GM19023 (cell line): ENCODE measurements around the gene TMEM164.
A peak's percentile ranks its signal among the peaks of the same experiment; 100 is the strongest.
"Not testable (repeated sequence)": the region's sequence is repeated elsewhere in the genome, so short reads cannot be mapped to it uniquely, and the experiment has no call there.

Experiments used
- ATAC-seq: cut with Tn5 transposase; IDR thresholded peaks from one replicate; pipeline ENCODE4 v1.9.1; 2021; ENCODE audit warnings: mild to moderate bottlenecking, moderate library complexity; ENCODE audit not compliant: unreplicated experiment

The TMEM164 gene

DNA sequence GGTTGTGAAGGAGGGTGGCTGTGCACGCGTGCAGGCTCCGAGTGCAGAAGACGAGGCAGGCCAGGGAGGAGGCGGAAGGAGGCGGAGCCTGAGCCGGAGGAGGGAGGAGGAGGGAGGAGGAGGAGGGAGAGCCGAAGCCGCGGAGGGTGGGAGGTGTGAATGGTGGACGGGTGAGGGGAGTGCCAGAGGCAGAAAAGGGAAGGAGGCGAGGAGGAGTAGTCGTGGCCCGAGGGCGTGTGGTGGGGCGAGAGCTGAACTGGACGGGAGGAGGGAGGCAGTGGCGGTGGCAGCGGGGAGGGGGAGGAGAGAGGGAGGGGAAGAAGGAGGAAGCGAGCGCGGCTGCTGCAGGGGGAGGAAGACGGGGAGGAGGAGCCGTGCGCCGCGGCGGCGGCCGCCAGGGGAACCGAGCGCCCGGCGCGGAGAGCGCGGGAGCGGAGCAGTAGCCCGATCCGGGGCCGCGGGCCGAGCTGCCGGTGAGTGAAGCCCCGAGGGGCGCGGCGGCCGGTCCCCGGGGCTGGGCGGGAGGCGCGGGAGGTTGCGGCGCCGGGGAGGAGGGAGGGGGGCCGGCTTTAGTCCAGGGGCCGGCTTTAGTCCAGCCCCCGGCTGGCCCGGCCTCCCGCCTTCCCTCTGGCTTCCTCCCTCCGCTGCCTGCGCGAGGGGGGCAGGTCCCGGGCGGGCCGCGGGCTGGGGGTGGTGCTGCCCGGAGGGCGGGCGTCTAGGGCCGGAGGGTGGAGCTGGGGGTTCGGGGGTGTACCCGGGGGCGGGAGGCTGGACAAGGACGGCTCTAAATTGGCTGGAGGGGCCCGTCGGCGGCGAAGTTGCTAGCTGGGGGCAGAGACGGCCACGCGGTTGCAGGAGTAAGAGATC lies at the start of gene TMEM164:
Gene TMEM164, plus strand, starts transcription at position 815 of the 867 bp plus-strand sequence. CDS start 661 bp downstream, outside the sequence.
- ATAC-seq: peak; percentile 82

GRCh38 chrX:109954333-109954732 lies 48.6 kb upstream of the TMEM164 start:
- no peak for ATAC-seq

GRCh38 chrX:109954955-109955354 lies 48.0 kb upstream of the TMEM164 start:
- ATAC-seq: no peak

DNA sequence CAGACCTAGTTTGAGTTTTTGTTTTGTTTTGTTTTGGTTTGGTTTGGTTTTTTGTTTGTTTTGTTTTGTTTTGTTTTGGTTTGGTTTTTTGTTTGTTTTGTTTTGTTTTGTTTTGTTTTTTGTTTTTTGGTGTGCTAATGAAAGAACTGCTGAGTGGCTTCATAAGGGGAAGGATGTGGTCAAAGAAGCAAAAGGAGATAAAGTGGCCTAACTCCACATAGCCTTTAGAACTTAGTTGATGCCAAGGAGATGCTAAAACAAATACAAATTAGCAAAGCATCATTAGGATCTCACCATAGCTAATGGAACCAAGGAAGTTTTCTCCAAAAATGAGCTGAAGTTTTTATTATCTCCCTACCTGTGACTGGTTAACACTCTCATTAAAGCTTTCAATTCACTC lies 44.6 kb upstream of the TMEM164 start:
- no peak for ATAC-seq

GRCh38 chrX:109959356-109959871 lies 43.5 kb upstream of the TMEM164 start:
- no peak for ATAC-seq

GRCh38 chrX:109964390-109964789 lies 38.5 kb upstream of the TMEM164 start:
- no peak for ATAC-seq

DNA sequence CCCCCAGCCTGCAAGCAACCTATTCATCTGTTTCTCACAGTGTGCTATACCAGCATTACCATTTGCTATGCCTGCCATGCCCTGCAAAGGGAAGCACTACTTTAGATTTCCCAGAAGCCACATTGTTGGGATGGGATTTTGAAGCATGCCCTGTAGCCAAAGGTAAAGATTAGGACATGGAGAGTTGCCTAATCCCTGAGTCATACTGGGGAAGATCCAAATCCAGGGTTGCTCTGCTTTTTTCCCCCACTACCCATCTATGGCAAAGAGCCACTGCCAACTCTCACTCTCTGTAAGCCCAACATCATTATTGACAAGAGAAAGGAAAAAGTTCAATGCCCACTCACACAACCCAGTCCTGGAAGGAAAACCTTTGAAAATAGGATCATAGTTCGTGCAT lies 36.7 kb upstream of the TMEM164 start:
- ATAC-seq: no peak

GRCh38 chrX:109967156-109967555 lies 35.8 kb upstream of the TMEM164 start:
- no peak for ATAC-seq

- ATAC-seq: not testable (repeated sequence)
Measured at GRCh38 chrX:109970841-109971240, 32.1 kb upstream of the TMEM164 start.

DNA sequence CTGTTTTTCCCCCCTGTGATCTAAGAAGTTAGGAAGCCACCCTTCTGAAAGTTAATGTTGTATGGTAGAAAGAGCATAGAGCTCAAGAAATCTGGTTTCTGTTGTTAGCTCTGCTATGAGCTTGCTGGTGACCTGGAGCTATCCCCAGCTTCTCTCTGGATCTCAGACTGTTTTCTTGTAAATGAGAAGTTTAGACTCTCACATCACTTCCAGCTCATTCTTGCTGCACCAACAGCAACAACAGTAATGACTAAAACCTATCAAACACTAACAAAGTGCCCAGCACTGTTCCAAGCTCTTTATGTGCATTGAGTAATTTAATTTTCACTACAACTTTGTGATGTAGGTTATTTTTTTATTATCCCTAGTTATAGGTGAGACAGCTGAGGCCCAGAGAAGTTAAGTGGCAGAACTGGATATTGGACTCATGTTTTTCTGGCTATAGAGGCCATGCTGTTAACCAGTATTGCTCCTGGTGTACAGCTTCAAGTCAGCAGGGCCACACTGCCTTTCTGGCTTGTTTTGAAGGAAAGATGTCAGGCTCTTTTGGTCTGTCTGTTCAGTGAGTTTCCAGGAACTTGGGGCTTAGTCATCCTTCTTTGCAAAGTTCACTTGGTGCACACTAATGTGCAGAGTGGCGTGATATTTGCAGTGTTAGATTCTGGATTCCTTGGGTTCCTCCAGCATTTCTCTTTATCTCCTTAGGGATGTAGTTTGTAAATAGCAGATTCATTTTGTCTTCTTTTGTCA lies 27.8 kb upstream of the TMEM164 start:
- no peak for ATAC-seq

DNA sequence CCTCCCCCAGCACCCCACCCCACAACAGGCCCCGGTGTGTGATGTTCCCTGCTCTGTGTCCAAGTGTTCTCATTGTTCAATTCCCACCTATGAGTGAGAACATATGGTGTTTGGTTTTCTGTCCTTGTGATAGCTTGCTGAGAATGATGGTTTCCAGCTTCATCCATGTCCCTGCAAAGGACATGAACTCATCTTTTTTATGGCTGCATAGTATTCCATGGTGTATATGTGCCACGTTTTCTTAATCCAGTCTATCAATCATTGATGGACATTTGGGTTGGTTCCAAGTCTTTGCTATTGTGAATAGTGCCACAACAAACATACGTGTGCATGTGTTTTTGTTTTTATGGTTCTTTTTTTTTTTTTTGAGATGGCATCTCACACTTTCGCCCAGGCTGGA lies 17.7 kb upstream of the TMEM164 start:
- ATAC-seq: not testable (repeated sequence)

GRCh38 chrX:109987884-109988283 lies 15.0 kb upstream of the TMEM164 start:
- no peak for ATAC-seq

- ATAC-seq: no peak
Measured at GRCh38 chrX:109990582-109991276, 12.2 kb upstream of the TMEM164 start.

GRCh38 chrX:109992203-109992602 lies 10.7 kb upstream of the TMEM164 start:
- no peak for ATAC-seq

GRCh38 chrX:109995155-109995554 lies 7.8 kb upstream of the TMEM164 start:
- no peak for ATAC-seq

GRCh38 chrX:109997786-109998452 lies 5.0 kb upstream of the TMEM164 start:
- ATAC-seq: no peak

GRCh38 chrX:110000000-110000399 lies 2.9 kb upstream of the TMEM164 start:
- ATAC-seq: no peak

GRCh38 chrX:110000847-110001713 lies 1.8 kb upstream of the TMEM164 start:
- ATAC-seq: no peak

- ATAC-seq: peak; percentile 3
Measured at GRCh38 chrX:110001740-110002299, 1.1 kb upstream of the TMEM164 start.
